Osteocyte (in vitro differentiated cells): ENCODE measurements around the gene RNF41. TPM values are rescaled to one million over a fixed set of nuclear protein-coding genes. Genes with fewer than 3 reads are reported as not detected.

Experiments
- DNase-seq: peaks from one replicate; pipeline ENCODE4 v3.0.0; 2021; ENCODE audit warnings: mixed read lengths; ENCODE audit not compliant: unreplicated experiment; ENCODE audit errors: extremely low spot score
- H3K27ac Mint-ChIP-seq: one replicate; pipeline ENCODE4 v1.8.0; 2021; ENCODE audit warnings: mild to moderate bottlenecking, mixed read lengths; ENCODE audit not compliant: unreplicated experiment
- H3K27me3 Mint-ChIP-seq: one replicate; pipeline ENCODE4 v1.8.0; 2021; ENCODE audit warnings: mixed read lengths; ENCODE audit not compliant: unreplicated experiment
- H3K36me3 Mint-ChIP-seq: one replicate; pipeline ENCODE4 v1.8.0; 2021; ENCODE audit warnings: mixed read lengths; ENCODE audit not compliant: unreplicated experiment
- H3K4me1 Mint-ChIP-seq: one replicate; pipeline ENCODE4 v1.8.0; 2021; ENCODE audit warnings: mixed read lengths; ENCODE audit not compliant: unreplicated experiment
- H3K4me3 Mint-ChIP-seq: one replicate; pipeline ENCODE4 v1.8.0; 2021; ENCODE audit warnings: mild to moderate bottlenecking, moderate library complexity, mixed read lengths; ENCODE audit not compliant: unreplicated experiment
- H3K9me3 Mint-ChIP-seq: one replicate; pipeline ENCODE4 v1.8.0; 2021; ENCODE audit warnings: mixed read lengths; ENCODE audit not compliant: unreplicated experiment
- total RNA-seq: library from RNA; stranded (reverse); gene quantifications from 2 replicates; pipeline ENCODE4 v1.2.1, GENCODE V29; 2021
- TF ChIP-seq, protein P1 (sequence below): fragments of 200-600 bp; sonication (generic); IDR thresholded peaks from 2 replicates; pipeline ENCODE4 v1.5.0; 2021; ENCODE audit warnings: antibody characterized with exemption, mild to moderate bottlenecking, moderate library complexity

RNF41 gene
- total RNA-seq, 1 donor from 2014 or later = 71.2 TPM

DNA sequence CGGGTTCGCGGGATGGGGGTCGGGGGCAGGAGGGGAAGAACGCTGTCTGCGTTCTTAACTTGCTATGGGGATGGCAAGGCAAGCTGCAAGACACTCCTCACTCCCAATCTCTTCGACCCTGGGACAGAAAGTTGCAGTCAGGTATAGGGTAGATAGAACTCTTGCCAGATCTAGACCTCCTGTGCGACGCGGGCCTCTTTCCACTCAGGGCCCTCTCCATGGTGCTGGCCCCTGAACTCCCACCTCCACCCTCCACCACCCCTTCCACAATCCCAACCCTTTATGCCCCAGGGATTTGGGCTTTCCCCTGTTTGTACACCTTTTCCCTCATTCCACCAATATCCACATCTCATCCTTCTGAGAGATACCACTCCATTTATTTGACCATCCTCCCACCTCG lies 3.2 kb upstream of the RNF41 start:
- H3K36me3 Mint-ChIP-seq = peaks cover 4% of the 10 kb centered on the region
- H3K27me3 Mint-ChIP-seq = no peaks in the 10 kb centered on the region
- H3K4me1 Mint-ChIP-seq = peaks cover 35% of the 10 kb centered on the region
- H3K9me3 Mint-ChIP-seq = no peaks in the 10 kb centered on the region
- peak overlapping the region; percentile 63 for H3K27ac Mint-ChIP-seq
- DNase-seq = no peak
- TF ChIP-seq, protein P1, sequence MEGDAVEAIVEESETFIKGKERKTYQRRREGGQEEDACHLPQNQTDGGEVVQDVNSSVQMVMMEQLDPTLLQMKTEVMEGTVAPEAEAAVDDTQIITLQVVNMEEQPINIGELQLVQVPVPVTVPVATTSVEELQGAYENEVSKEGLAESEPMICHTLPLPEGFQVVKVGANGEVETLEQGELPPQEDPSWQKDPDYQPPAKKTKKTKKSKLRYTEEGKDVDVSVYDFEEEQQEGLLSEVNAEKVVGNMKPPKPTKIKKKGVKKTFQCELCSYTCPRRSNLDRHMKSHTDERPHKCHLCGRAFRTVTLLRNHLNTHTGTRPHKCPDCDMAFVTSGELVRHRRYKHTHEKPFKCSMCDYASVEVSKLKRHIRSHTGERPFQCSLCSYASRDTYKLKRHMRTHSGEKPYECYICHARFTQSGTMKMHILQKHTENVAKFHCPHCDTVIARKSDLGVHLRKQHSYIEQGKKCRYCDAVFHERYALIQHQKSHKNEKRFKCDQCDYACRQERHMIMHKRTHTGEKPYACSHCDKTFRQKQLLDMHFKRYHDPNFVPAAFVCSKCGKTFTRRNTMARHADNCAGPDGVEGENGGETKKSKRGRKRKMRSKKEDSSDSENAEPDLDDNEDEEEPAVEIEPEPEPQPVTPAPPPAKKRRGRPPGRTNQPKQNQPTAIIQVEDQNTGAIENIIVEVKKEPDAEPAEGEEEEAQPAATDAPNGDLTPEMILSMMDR = no peak
- H3K4me3 Mint-ChIP-seq = peak overlapping the region; percentile 83

DNA sequence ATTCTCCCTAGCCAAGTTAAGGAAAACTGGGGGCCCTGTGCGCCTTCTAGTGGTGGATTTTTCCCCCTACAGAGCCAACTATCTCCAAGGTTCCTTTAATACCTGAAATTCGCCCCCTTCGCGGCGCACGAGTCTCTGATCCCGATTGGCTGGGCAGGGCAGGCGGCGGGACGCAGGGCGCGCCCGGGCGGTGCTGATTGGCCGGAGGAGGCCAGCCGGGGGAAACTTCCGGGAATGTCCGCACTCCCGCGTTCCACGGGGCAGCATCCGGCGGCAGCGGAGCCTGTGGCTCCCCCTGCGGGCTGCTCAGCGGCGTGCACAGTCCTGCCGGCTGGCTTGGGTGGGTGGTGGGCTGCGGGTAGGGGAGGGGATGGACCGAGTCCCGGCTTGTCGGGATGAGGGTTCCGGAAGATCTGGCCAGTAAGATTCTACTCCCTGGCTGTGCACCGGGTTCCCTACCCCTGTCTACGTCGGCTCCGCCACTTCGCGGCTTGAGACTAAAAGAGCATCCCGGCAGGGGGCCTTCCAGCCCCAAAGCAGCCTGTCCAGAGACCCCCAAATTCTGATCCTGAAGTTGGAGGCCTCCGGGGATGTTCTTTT lies 2.5 kb upstream of the RNF41 start, which contains the start of gene NABP2:
NABP2 (plus strand) TSS at position 241 of the 600 bp plus-strand sequence. CDS start 515 bp downstream, outside the sequence.
- Mint-ChIP-seq H3K9me3 (no peaks in the 10 kb centered on the region), H3K36me3 (peaks cover 4% of the 10 kb centered on the region), H3K4me3 (peak within 1 kb of the TSS; percentile 83), H3K27ac (peak within 1 kb of the TSS; percentile 99), H3K27me3 (no peaks in the 10 kb centered on the region), H3K4me1 (peaks cover 38% of the 10 kb centered on the region)
- TF ChIP-seq, protein P1 = peak; percentile 92
- peak; percentile 99 for DNase-seq

DNA sequence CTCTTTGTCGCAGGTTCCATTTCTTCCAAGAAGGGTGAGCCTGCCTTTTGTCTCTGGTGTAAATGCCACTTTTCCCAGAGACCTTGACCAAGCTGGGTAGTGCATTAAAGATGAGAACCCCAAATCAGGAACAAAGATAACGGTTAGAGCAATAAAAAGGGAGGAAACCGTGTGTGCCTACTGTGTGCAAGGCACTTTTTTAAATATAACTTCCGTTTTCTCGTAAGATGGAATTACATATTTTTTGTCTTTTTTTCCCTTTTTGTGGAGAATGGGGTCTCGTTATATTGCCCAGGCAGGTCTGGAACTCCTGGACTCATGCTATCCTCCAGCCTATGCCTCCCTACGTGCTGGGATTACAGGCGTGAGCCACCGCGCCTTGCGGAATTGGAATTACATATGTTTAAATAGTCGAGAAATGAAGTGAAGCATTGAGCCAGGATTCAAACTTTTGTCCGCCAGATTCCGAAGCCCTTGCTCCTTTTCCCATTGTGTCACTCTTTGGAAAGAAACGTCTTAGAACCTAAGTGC lies 1.9 kb upstream of the RNF41 start:
- H3K36me3 Mint-ChIP-seq = peaks cover 4% of the 10 kb centered on the region
- DNase-seq = no peak
- H3K27me3 Mint-ChIP-seq = no peaks in the 10 kb centered on the region
- peak overlapping the region; percentile 83 for H3K4me3 Mint-ChIP-seq
- peaks cover 38% of the 10 kb centered on the region for H3K4me1 Mint-ChIP-seq
- H3K9me3 Mint-ChIP-seq = no peaks in the 10 kb centered on the region
- TF ChIP-seq, protein P1 = no peak
- H3K27ac Mint-ChIP-seq = peak overlapping the region; percentile 99

DNA sequence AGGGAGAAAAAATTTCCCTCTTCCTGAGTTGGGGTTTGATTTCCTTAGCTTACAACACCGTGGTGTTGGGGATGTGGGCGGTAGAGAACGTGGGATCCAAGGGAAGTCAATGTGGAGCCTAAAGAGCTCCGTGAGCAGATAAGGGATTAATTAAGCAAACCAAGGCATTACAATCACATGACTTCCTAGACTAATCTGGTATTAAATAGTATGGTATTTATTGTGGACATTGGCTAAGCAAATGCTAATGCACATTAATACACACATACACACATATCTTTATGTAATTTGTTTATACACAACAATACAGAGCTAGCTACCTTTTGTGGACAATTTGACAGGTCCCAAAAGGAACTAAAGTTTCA lies 791 bp upstream of the RNF41 start:
- no peaks in the 10 kb centered on the region for H3K9me3 Mint-ChIP-seq
- H3K4me3 Mint-ChIP-seq = peak overlapping the region; percentile 99
- no peaks in the 10 kb centered on the region for H3K27me3 Mint-ChIP-seq
- peaks cover 4% of the 10 kb centered on the region for H3K36me3 Mint-ChIP-seq
- DNase-seq = no peak
- H3K4me1 Mint-ChIP-seq = peaks cover 38% of the 10 kb centered on the region
- TF ChIP-seq, protein P1 = no peak
- peak overlapping the region; percentile 99 for H3K27ac Mint-ChIP-seq

DNA sequence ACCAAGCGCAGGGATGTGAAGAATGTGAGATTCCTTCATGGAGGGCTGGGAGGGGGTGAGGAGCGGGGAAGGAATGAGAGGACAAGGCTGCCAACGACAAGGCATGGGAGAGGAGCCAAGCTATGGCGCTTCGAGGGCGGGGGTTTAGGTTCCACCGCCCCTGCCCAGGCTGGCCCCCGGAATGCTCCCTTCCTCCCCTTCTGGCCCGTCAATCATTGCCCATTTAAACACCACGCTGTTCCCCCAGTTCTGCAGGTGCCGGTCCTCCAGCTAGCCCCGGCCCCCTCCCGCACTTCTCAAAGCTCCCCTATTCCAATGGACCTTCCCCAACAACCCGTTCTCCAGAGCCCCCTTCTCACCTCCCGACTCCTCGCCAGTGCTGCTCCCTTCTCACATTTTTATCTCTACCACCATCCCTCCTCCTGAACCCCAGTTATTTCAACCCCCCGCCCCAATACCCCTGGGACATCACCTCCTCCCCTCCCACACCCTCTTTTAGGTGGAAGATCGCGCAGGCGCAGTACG lies 428 bp downstream of the RNF41 start:
- Mint-ChIP-seq H3K4me3 (peak overlapping the region; percentile 99), H3K27ac (peak overlapping the region; percentile 99), H3K4me1 (peaks cover 40% of the 10 kb centered on the region), H3K9me3 (no peaks in the 10 kb centered on the region), H3K36me3 (peaks cover 5% of the 10 kb centered on the region), H3K27me3 (no peaks in the 10 kb centered on the region)
- TF ChIP-seq, protein P1 = no peak
- DNase-seq = no peak
